K562 (cell line): Measurements from ENCODE around the gene TDG. TPM values are rescaled to one million over a fixed set of nuclear protein-coding genes. Genes with fewer than 3 reads are reported as not detected.

Source experiments
- CEBPB ChIP-seq: fragments of 450-650 bp; IDR thresholded peaks from 2 replicates; pipeline ENCODE4 v1.6.1; 2016; ENCODE audit warnings: missing genetic modification characterization, missing compliant biosample characterization
- DNMT1 ChIP-seq: fragments of 450-650 bp; IDR thresholded peaks from 2 replicates; pipeline ENCODE4 v1.6.1; 2016; ENCODE audit warnings: antibody characterized with exemption, mild to moderate bottlenecking
- E2F3 ChIP-seq: fragments of 250-450 bp; sonication (Bioruptor Pico); IDR thresholded peaks from 2 replicates; pipeline ENCODE4 v1.4.0; 2020; ENCODE audit warnings: mild to moderate bottlenecking
- HNRNPL ChIP-seq: fragments of 200-400 bp; formaldehyde crosslinking; IDR thresholded peaks from 2 replicates; pipeline ENCODE4 v1.6.1; 2017; ENCODE audit warnings: low read depth, mild to moderate bottlenecking, low read length
- JUND ChIP-seq, 2 experiments: IDR thresholded peaks; 2 replicates in 1 of 2; 3 replicates in 1 of 2; pipeline ENCODE4 v1.6.1; 2011; ENCODE audit warnings: borderline replicate concordance in 2 of 2, low read depth in 2 of 2, low read length in 2 of 2, improper control_type of control experiment in 1 of 2, missing biosample characterization in 1 of 2, missing genetic modification characterization in 1 of 2, missing genetic modification reagents in 1 of 2
- MED1 ChIP-seq: sonication (generic); formaldehyde crosslinking; IDR thresholded peaks from 2 replicates; pipeline ENCODE4 v1.8.1; 2023; ENCODE audit warnings: missing genetic modification reagents, borderline replicate concordance
- NCOR1 ChIP-seq: fragments of 450-650 bp; IDR thresholded peaks from 2 replicates; pipeline ENCODE4 v1.6.1; 2016; ENCODE audit warnings: mild to moderate bottlenecking, moderate library complexity
- PML ChIP-seq: IDR thresholded peaks from 2 replicates; pipeline ENCODE4 v1.6.1; 2012; ENCODE audit warnings: low read length, inconsistent platforms
- RCOR1 ChIP-seq, 2 experiments: IDR thresholded peaks; 2 replicates each; pipeline ENCODE4 v1.6.1; 2012; ENCODE audit warnings: low read depth in 2 of 2, low read length in 2 of 2, borderline replicate concordance in 1 of 2, improper control_type of control experiment in 1 of 2
- SIRT6 ChIP-seq: IDR thresholded peaks from one replicate; pipeline ENCODE4 v1.6.1; 2012; ENCODE audit warnings: low read depth, mild to moderate bottlenecking, control low read depth, inconsistent platforms, low read length, moderate library complexity
- SLC30A9 ChIP-seq: fragments of 250-450 bp; sonication (Bioruptor Pico); IDR thresholded peaks from 2 replicates; pipeline ENCODE4 v1.8.0; 2022; ENCODE audit warnings: mild to moderate bottlenecking, moderate library complexity
- SRF ChIP-seq, 2 experiments: fragments of 250-450, 450-650 bp in 1 of 2; sonication (Bioruptor Pico) in 1 of 2; sonication (generic) in 1 of 2; formaldehyde crosslinking; IDR thresholded peaks; 2 replicates each; pipeline versions ENCODE4 v1.5.0 to v1.5.1; 2020 to 2022; ENCODE audit warnings: mild to moderate bottlenecking in 1 of 2, missing genetic modification reagents in 1 of 2
- SUPT5H ChIP-seq: fragments of 450-650 bp; IDR thresholded peaks from 2 replicates; pipeline ENCODE4 v1.6.1; 2016
- TAF9B ChIP-seq: fragments of 450-650 bp; IDR thresholded peaks from 2 replicates; pipeline ENCODE4 v1.6.1; 2018; ENCODE audit warnings: mild to moderate bottlenecking; ENCODE audit not compliant: partially characterized antibody
- TCF15 ChIP-seq: fragments of 250-450 bp; sonication (Bioruptor Pico); IDR thresholded peaks from 2 replicates; pipeline ENCODE4 v1.8.0; 2022; ENCODE audit warnings: moderate library complexity, mild to moderate bottlenecking, inconsistent platforms
- TCF3 ChIP-seq: sonication (generic); formaldehyde crosslinking; IDR thresholded peaks from 2 replicates; pipeline ENCODE4 v1.4.0; 2020; ENCODE audit warnings: mild to moderate bottlenecking, missing genetic modification reagents
- TEAD2 ChIP-seq: fragments of 450-650 bp; IDR thresholded peaks from 2 replicates; pipeline ENCODE4 v1.6.1; 2016; ENCODE audit warnings: missing genetic modification characterization, control low read depth, missing compliant biosample characterization
- ZBTB2 ChIP-seq: fragments of 450-650 bp; IDR thresholded peaks from 2 replicates; pipeline ENCODE4 v1.6.1; 2016; ENCODE audit warnings: antibody characterized with exemption
- ZNF23 ChIP-seq: fragments of 250-450 bp; sonication (Bioruptor Pico); IDR thresholded peaks from 2 replicates; pipeline ENCODE4 v1.4.0; 2020; ENCODE audit warnings: mild to moderate bottlenecking
- ZNF561 ChIP-seq: fragments of 450-650 bp; formaldehyde crosslinking; conservative IDR thresholded peaks from 2 replicates; pipeline ENCODE4 v1.4.0; 2020; ENCODE audit warnings: mild to moderate bottlenecking, moderate library complexity
- ZNF609 ChIP-seq: sonication (generic); formaldehyde crosslinking; IDR thresholded peaks from 2 replicates; pipeline ENCODE4 v1.8.1; 2023; ENCODE audit warnings: missing genetic modification reagents, mild to moderate bottlenecking, borderline replicate concordance
- ZNF707 ChIP-seq: fragments of 250-450 bp; sonication (Bioruptor Pico); conservative IDR thresholded peaks from 2 replicates; pipeline ENCODE4 v1.8.0; 2022; ENCODE audit warnings: inconsistent platforms, mild to moderate bottlenecking, moderate library complexity
- polyA plus RNA-seq, 8 experiments: library from polyadenylated mRNA; depleted of rRNA in 4 of 8; stranded (reverse) in 5 of 8; unstranded in 3 of 8; fragments of >200 nt; fragmentation: Nextera tagmentation in 2 of 8; fragmentation: Illumina TruSeq in 1 of 8; extraction: Ambion mirVana in 2 of 8; extraction: Trizol in 1 of 8; gene quantifications; 2 replicates each; pipeline versions ENCODE4 v1.2.1 to v1.2.3, GENCODE V29; 2011 to 2014; ENCODE audit warnings: inconsistent platforms in 1 of 8, missing spikeins in 1 of 8
- total RNA-seq, 7 experiments: library from RNA; depleted of rRNA in 6 of 7; stranded (reverse); fragments of >200 nt in 6 of 7; fragmentation: Illumina TruSeq in 2 of 7; extraction: Trizol in 2 of 7; gene quantifications; 2 replicates each; pipeline versions ENCODE4 v1.2.1 to v1.2.3, GENCODE V29; 2011 to 2021; ENCODE audit warnings: low replicate concordance in 1 of 7

The TDG gene
- total and polyA plus RNA-seq, 9 of the 15 experiments (the other 6 are each of a cell fraction or from before 2014, with no cell fraction given): 37.6 to 77.2 (median 64.0) TPM

GRCh38 chr12:103930787-103931735 lies 34.6 kb upstream of the TDG start (continued):
- TF ChIP-seq TCF15 (CRISPR knock-in tag) (no peak), ZNF561 (no peak), ZNF23 (CRISPR knock-in tag) (no peak), HNRNPL (no peak), ZNF609 (CRISPR knock-in tag) (peak; percentile 84; the same call in 1 of the 2 replicates), SRF (CRISPR knock-in tag; IDR thresholded peaks at IDR 0.05) (no peak), MED1 (CRISPR knock-in tag) (no peak), SLC30A9 (CRISPR knock-in tag) (no peak), TCF3 (CRISPR knock-in tag) (no peak), CEBPB (tag) (no peak), TAF9B (no peak), ZNF707 (CRISPR knock-in tag) (no peak), PML (peak; percentile 31; the same call in 1 of the 2 replicates), NCOR1 (no peak), JUND (IDR thresholded peaks at IDR 0.05; ENCODE audit: borderline replicate concordance, low read depth, low read length) (no peak), JUND (tag; IDR thresholded peaks at IDR 0.05; ENCODE audit: borderline replicate concordance, low read depth, low read length) (no peak), SUPT5H (peak; percentile 8; the same call in 1 of the 2 replicates), DNMT1 (no peak), E2F3 (no peak), ZBTB2 (no peak), SIRT6 (no peak), TEAD2 (tag) (no peak), RCOR1 (IDR thresholded peaks at IDR 0.05; ENCODE audit: borderline replicate concordance in 1 of 2, low read depth in 2 of 2, low read length in 2 of 2) (no peak)
